Stimulated activated CD4-positive, alpha-beta T cell treated with anti-CD3 and anti-CD28 coated beads, Interleukin-4, amount 100 ng/mL, for 1 hour (primary cell): ENCODE measurements around the gene HECW1.
"Not testable (repeated sequence)": the region's sequence is repeated elsewhere in the genome, so short reads cannot be mapped to it uniquely, and the experiment has no call there.

Source experiments
- DNase-seq: peaks from one replicate; pipeline ENCODE4 v3.0.0-alpha.2; 2020

Gene HECW1

GRCh38 chr7:43151076-43151475 is 38.6 kb downstream of the HECW1 start:
- DNase-seq = no peak

DNA sequence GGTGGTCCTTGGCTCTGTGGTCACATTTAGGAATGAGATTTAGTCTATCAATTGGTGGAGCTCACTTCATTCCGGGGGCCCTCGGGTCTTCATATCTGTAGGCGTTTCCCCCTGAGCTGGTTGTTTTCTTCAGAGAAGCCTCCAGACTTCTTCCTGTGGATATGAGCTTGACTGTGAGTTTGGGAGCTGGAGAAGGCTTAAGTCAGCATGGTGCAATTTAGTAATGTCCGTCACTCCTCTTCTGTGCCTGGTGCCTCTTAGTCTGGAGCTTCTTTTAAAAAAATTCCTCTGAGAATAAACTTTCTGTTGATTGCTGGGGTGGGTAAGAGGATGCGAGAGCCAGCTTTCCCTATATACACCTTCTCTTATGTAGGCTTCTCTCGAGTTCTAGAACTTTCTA is 40.2 kb downstream of the HECW1 start:
- DNase-seq = no peak

DNA sequence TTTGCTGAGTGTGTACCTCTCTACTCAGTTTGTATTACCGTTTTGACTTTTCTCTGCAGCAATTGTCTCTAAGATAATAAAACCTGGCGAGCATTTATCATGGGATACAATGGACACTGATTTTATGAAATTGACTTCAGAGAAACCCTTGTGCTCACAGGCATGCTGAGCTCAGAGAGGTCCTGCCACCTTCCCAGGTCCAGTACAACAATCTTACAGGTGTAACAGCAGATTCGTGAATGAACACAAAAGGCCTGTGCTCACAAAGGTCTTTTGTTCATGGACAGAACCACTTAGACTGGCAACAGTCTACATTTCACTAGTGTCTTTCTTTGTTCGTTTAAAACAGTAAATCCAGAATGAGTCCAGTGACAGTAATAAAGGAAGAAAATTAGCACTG is 43.2 kb downstream of the HECW1 start:
- DNase-seq = no peak

GRCh38 chr7:43163885-43164284 is 51.4 kb downstream of the HECW1 start:
- no peak for DNase-seq

DNA sequence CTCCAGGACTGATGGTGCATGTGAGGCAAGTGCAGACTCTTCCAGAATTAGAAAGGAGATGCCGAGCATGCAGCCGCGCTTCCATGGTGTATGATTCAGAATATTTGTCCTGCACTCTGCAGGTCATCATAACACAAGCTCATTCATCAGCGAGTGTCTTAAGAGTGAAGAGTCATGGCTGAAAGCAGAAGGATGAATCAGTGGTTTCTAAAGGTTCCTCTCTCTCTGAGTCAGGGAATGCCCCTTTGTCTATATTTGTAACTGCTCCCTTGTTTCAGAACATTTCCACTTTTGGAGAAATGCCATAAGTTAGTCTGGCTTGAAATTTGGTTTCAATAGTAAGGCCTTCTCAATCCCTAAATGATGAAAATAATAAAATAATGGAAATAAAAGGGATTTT is 52.3 kb downstream of the HECW1 start:
- no peak for DNase-seq

DNA sequence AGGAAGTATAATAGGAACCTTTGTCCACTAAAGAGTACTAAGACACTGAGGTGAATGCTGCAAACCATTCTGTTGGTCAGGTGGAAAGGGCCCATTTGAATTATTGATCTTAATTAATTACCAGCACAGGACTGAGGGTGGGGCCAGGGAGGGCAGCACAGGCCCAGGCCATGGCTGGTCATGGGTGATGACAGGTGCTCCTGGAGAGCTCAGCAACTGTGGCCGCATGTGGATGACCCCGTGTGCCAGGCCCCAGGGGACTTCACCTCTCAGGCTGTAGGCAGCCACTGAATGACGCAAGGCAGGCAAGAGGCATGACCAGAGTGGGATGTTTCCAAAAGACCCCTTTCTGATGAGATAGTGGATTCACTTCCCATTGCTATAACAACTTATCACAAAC is 54.2 kb downstream of the HECW1 start:
- DNase-seq = no peak

- no peak for DNase-seq
Observed at GRCh38 chr7:43169076-43169475, 56.6 kb downstream of the HECW1 start.

DNA sequence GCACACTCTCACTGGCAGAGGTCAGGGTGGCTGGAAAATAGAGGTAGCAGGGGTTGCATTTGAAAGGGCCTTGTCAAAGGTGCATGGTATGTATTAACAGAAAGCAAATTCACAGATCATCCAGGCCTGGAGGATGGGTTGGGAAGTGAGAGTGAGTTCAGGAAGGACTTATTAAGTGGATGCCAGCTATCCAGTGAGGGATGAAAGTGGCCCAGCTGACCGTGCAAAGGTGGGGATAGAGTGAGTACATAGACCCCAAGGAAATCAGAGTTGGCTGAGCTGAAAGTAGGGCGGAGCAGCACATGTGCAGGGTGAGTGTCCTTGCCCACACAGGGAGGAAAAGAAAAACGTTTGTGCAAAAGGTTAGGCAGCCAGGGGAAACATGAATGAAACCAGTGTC is 58.1 kb downstream of the HECW1 start:
- no peak for DNase-seq

DNA sequence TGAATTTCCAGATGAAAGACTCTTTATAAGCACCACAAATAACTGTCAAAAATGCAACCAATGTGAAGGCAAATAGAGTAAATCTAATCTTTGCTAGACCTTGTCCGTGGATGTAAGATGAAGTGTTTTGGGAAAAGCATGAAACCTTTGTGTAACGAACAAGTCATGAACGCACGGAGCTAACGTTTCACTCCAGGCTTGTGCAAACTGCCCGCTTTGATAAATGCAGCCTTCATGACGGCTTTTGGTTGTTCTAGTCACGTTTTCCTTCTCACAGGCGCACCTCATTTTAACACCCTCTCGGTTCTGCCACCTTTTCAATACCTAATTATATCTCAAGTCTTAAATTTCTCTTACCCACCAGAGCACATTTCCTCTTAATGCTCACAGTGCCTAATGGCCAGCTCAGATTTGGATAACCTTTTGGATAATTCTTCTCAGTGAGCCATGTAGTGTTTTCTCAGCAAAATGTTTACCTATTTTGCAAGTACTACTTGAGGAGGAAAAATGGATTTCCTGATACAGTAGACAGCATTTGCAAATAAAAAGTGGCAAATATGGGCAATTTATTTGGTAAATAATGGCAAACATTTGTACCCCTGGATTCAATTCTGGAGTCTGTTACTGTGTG is 63.2 kb downstream of the HECW1 start:
- DNase-seq = no peak

DNA sequence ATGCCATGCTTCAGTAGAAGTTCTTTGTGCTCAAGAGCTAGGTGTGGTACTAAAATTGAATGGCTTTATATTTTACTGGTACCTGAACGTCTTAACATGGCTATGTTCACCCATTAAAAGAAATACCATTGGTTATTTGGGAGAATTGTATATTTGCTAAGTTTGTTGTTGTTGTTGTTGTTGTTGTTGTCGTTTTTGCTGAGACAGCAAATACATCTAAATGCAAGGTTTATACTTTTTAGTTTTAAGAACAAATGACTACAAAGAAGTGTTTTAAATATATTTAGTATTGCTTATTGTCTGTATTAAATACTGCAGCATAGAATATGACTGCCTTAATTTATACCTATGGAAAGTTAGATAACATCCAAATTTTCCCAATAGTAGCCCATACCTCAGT is 66.9 kb downstream of the HECW1 start:
- DNase-seq = no peak

DNA sequence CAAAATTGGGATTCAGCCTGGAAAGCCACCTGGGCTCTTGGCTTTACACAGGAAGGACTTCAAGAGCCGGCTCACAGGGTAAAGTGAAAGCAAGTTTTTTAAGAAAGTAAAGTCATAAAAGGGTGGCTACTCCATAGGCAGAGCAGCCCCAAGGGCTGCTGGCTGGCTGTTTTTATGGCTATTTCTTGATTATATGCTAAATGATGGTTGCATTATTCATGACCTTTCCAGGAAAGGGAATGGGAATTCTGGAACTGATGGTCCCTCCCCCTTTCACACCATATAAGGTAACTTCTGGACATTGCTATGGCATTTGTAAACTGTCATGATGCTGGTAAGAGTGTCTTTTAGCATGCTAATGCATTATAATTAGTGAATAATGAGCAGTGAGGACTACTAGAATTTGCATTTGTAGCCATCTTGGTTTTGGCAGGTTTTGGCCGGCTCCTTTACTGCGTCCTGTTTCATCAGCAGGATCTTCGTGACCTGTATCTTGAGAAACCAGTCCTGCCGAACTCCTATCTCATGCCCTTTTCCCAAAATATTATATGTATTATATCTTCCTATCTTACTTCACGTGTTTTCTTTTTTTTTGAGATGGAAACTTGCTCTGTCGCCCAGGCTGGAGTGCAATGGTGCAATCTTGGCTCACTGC is 80.5 kb downstream of the HECW1 start:
- no peak for DNase-seq

- DNase-seq = no peak
Observed at GRCh38 chr7:43193893-43194292, 81.4 kb downstream of the HECW1 start.

- no peak for DNase-seq
Observed at GRCh38 chr7:43195256-43195655, 82.8 kb downstream of the HECW1 start.

DNA sequence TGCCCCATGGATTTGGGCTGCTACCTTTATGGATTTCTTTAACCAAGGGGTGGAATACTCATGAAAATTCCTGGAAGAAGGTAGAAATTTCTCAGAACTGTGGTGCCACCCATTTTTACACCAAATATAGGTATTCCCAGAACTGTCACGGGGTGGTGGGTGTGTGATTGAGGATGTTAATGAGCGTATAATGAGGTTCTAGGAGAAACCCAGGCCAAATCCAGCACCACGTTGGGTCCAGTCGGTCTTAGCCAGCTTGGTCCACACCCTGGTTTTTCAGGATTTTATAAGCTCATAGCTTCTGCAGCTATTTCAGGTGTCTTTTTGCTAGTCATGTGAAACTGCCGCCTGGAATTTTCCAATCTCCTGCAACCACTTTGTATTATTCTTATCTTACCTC is 83.3 kb downstream of the HECW1 start:
- DNase-seq = no peak

- DNase-seq = no peak
Observed at GRCh38 chr7:43196379-43196778, 83.9 kb downstream of the HECW1 start.

- DNase-seq = no peak
Observed at GRCh38 chr7:43198016-43198415, 85.6 kb downstream of the HECW1 start.

- no peak for DNase-seq
Observed at GRCh38 chr7:43198599-43199090, 86.2 kb downstream of the HECW1 start.

GRCh38 chr7:43199371-43200160 is 87.1 kb downstream of the HECW1 start:
- DNase-seq = no peak

DNA sequence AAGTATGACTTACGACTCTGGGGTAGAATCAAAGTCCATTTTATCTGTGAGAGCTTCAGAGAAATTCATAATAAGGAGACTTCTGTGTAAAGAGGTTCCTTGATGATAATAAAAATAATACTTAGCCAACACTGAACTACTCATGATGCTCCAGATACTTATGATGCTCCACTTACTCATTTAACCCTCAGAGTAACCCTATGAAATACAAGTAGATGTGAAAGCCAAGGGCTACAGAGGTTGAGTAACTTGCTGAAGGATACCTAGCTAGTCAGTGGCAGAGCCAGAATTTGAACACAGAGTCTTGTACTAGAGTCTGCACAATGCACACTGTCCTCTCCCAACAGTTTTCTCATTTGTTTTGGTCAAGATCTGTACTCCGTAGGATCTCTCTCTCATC is 89.5 kb downstream of the HECW1 start:
- DNase-seq = no peak

DNA sequence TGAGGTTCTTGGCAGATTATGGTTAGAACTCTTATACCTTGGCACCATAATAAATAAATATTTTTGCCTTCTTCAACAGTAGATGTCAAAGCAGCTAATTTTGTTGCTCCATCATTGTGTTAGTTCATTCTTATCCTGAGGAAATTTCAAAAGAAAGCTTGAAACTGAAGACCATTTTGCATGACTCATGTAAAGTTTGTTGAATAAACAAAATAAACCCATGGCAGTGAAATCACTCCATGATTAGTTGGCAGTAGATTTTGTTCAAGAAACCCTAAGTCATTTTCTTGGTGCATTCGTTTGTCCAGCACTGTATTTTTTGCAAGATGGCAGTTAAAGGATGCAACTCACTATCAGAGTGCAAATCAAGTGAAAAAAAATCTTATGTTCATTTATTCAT is 91.6 kb downstream of the HECW1 start:
- DNase-seq = no peak

- DNase-seq = no peak
Observed at GRCh38 chr7:43205171-43205795, 92.8 kb downstream of the HECW1 start.

GRCh38 chr7:43208242-43208641 is 95.8 kb downstream of the HECW1 start:
- no peak for DNase-seq

- not testable (repeated sequence) for DNase-seq
Observed at GRCh38 chr7:43210539-43210938, 98.1 kb downstream of the HECW1 start.

GRCh38 chr7:43211286-43211685 is 98.8 kb downstream of the HECW1 start:
- DNase-seq = no peak
